ENCODE results near the gene TERB1.

Gene TERB1

GRCh38 chr16:66741950-66742808, 59.2 kb downstream of the TERB1 start:
- no peak for DNase-seq

GRCh38 chr16:66741169-66741900, 60.0 kb downstream of the TERB1 start:
- no peak for DNase-seq

DNA sequence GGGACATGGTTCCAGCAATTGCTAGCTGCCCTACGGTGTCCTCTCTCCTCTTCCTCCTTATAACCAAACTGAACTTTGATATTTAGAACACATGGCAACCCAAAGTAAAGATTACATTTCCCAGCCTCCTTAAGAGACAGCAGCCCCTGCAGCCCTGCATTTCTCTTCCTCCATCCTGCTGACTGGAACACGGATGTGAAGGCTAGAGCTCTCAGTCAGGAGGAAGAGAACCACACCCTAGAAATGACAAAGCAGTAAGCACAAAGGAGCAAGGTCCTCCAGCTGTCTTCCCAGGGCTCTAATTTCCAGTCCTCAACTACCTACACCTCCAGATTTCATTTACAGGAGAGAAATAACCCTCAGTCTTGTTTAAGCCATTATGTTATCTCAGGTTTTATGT, 60.9 kb downstream of the TERB1 start:
- DNase-seq, result no peak

- DNase-seq, result peak; percentile 37 to 53
These were observed 61.4 kb downstream of the TERB1 start for GRCh38 chr16:66740010-66740409.

GRCh38 chr16:66735891-66736290, 65.5 kb downstream of the TERB1 start:
- DNase-seq, result no peak

- no peak for DNase-seq
These were observed 70.3 kb downstream of the TERB1 start for GRCh38 chr16:66731101-66731500.

- no peak for DNase-seq
These were observed 72.6 kb downstream of the TERB1 start for GRCh38 chr16:66728804-66729203.

DNA sequence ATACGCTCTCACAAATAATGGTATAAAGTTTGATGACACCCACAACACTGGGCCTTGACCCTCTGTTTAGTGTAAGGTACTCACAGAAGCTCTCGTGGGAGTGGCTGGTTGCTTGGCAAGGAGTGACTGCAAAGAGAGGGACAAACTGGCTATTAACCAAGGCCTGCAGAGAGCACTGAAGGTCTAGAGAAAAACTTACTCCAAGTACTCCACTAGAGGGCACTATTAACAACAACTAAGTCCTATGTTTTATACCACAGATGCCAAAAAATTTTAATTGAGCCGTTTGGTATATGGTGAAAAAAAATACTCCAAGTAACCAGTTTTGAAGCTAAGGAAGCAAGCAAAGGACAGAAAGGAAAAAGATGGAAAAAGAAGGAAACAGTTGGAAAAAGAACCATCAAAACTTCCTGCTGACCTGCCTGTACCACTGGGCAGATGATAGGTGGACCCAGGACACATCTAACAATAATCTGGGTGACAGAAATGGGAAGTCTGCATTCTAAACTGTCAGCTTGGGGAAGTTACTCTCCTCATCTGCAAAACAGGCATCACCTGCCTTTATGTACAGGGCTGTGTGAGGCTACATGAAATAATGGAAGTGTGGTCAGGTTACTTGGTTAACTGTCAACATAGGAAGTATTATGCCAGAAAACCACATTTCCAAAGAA, 73.1 kb downstream of the TERB1 start:
- peak; percentile 83 to 88 for DNase-seq

GRCh38 chr16:66720766-66721165, 80.6 kb downstream of the TERB1 start:
- DNase-seq, result no peak

GRCh38 chr16:66719246-66719645, 82.1 kb downstream of the TERB1 start:
- DNase-seq, result no peak

DNA sequence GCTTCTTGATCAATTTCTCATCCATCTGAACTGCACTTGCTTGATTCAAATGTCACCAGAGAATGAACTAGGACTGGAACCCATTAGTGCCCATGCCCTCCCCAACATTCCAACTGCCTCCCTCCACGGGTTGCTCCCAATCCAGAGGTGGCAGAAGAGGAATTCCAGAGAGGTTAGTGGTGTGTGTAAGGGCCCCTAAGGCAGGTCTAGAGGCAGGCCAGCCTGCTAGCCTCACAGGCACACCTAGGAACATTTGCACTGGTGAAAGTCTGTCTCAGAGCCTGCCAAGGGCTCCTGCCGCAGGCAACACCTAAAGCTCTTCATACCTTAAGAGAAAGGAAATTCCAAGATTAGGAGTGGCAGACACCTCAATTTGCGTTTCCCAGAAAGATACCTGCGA, 83.6 kb downstream of the TERB1 start:
- no peak for DNase-seq

DNA sequence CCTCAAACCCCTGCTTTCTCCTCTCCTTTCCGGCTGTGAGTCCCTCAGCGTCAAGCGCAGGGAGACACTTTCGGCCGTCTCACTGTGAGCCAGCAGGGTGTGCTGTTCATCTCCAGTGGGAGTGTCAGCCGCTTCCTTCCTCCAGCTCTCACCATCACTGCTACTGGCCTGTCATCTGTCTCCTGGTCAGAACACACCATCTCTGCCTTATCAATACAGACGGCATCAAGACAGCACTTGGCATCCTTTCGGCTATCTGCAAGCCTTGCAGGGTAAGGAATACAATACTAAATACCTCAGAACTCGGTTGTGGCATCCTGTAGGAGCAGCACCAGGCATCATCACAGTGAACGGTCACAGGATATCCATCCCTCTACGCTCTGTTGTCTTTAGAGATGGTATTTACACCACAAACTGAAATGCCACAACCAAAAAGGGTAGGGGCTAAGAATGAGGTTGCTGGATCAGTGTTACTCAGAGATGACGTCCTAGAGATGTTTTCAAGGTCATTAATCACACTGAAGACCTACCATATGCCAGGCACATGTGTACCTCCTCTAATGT, 84.2 kb downstream of the TERB1 start:
- DNase-seq, result peak; percentile 45 to 52

GRCh38 chr16:66714654-66715307, 86.6 kb downstream of the TERB1 start:
- DNase-seq, result no peak

DNA sequence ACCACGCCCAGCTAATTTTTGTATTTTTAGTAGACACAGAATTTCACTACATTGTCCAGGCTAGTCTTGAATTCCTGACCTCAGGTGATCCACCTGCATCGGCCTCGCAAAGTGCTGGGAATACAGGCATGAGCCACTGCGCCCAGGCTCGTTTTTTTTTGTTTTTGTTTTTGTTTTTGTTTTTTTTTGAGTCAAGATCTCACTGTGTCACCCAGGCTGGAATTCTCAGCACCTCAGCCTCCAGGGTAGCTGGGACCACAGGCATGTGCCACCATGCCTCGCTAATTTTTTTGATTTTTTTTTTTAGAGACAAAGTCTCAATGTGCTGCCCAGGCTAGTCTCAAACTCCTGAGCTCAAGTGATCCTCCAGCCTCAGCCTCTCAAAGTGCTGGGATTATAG, 87.3 kb downstream of the TERB1 start:
- DNase-seq, result no peak

DNA sequence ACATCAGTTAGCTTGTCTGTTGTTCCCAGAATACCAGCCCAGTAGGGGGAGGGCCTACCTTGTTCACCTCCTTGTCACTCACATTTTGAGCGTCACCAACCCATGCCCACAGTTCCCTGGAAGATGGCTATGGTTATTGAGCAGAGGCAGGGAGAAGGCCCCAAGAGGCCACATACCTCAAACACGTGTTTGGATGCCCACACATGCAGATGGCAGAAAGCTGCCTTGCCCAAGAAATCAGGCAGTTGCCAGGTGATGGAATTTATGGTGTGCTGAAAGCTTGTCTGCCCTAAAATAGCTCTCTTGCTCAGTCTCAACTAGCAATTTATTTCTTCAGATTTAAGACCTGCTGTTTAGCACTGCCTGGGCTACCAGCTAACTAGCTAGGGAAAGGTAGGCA, 88.3 kb downstream of the TERB1 start:
- DNase-seq, result no peak

DNA sequence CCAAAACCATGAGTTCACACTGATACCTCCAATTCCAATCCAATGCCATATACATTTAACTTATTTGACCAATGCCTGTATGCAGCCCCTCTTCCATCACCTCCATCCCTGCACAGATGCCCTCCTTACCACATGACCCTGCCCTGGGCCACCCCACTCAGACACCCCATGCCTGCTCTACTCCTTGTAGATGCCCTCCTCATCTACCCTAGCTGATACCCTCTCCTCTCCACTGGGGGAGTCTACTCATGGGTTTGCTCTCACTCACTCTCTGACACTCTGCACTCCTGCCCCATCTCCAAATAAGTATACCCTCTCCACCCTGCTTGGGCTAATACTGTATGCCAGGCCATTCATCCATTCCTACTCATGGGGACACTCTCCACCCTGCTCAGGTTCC, 88.9 kb downstream of the TERB1 start:
- DNase-seq, result no peak

DNA sequence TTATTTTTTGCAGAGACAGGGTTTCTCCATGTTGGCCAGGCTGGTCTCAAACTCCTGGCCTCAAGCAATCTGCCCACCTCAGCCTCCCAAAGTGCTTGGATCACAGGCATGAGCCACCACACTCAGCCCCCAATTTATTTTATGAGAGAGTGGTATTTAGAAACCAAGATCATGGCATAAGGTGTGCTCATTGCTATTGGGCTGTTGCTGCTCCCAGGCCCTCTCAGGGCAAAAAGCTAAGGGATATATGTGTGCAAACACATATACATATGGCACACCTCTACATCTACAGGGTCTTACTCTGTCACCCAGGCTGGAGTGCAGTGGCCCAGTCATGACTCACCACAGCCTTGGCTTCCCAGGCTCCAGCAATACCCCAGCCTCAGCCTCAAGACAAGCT, 89.8 kb downstream of the TERB1 start:
- no peak for DNase-seq

GRCh38 chr16:66706506-66706880, 94.9 kb downstream of the TERB1 start:
- DNase-seq, result no peak

DNA sequence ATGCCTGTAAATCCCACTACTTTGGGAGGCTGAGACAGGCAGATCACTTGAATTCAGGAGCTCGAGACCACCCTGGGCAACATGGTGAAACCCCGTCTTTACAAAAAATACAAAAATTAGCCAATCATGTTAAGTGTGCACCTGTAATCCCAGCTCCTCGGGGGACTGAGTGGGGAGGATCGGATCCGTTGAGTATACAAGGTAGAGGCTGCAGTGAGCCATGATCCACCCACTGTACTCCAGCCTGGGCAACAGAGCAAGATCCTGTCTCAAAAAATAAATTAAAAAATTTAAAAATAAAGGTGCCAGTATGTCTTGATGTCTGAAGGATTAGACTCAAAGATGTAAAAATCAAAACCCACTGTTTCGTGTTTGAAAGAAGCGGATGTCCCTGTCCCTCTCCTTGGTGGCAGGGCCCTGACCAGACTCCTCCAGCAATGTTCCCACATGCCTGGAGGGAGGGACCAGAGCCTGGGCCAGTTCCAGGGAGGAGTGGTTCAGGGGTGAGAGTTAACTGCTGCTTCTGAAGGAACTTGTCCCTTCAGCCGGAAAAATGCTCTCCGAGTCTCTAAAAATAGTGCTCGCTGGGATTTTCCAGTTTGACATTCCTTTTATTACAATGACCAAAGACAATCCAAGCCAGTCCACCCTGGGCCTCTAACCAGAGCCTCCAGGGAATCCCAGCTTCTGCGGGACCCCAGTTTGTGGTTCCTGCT, 95.4 kb downstream of the TERB1 start:
- DNase-seq, result no peak

All from AML-193 (cell line).